Posterior cingulate gyrus (tissue), 11 donors: ENCODE measurements around the gene PRR30.

ENCODE experiments used
- DNase-seq, 10 donors: peaks; one replicate each; pipeline versions ENCODE4 v3.0.0 to v3.0.0-alpha.2; 2020 to 2021; ENCODE audit warnings: mixed read lengths in 3 of 10
- intact Hi-C: fragments of 100-400 bp; cut with DNase I; formaldehyde crosslinking; loops from one replicate; pipeline ENCODE4 v1.15.1; 2023

The PRR30 gene

GRCh38 chr2:27155069-27155520 is 15.9 kb upstream of the PRR30 start:
- DNase-seq = no peak
- intact Hi-C loops = no loop called here

- no peak for DNase-seq
- intact Hi-C loops = no loop called here
Measured at GRCh38 chr2:27154488-27154887, 15.3 kb upstream of the PRR30 start.

GRCh38 chr2:27152796-27153464 is 13.7 kb upstream of the PRR30 start:
- peak in 1 of 10 donors; percentile 26 for DNase-seq
- intact Hi-C loops = no loop called here

GRCh38 chr2:27152102-27152795 is 13.0 kb upstream of the PRR30 start:
- peak in 1 of 10 donors; percentile 24 for DNase-seq
- intact Hi-C loops = no loop called here

GRCh38 chr2:27150639-27151230 is 11.5 kb upstream of the PRR30 start:
- DNase-seq = no peak
- intact Hi-C loops = no loop called here

- no peak for DNase-seq
- intact Hi-C loops = no loop called here
Measured at GRCh38 chr2:27149570-27150405, 10.6 kb upstream of the PRR30 start.

DNA sequence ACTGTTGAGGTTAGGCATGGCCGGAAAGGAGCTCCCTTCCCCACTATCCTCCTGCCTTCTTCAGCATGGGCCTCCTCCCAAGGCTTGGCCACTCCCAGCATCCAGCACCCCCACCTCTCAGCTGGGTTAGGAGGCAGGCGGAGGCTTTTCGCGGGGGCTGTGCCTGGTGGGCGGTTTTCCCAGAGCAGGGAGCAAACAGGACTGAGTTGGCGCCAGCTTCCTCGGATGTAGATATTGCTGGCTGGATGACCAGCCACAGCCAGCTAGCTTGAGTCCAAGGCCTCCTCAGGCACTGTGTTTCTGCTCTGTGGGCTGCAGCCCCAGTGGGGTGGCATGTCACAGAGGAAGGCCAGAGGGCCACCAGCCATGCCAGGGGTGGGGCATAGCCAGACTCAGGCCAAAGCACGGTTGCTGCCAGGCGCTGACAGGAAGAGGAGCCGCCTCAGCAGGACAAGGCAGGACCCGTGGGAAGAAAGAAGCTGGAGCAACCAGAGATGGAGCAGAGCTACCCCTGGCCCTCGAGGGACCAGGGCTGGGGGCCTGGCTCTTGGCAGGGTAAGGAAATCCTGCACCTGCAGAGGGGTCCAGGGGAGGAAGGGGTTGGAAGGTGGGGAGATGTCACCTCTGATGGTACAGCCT is 9.7 kb upstream of the PRR30 start, which contains the start of gene TCF23:
TCF23 (plus strand) TSS at position 204 of the 639 bp plus-strand sequence; CDS start at position 334, 130 bp downstream.
- intact Hi-C loops = no loop called here

GRCh38 chr2:27147935-27148334 is 8.7 kb upstream of the PRR30 start:
- no peak for DNase-seq
- intact Hi-C loops = no loop called here

More for the DNA sequence above, 9.7 kb upstream of the PRR30 start, which contains the start of gene TCF23:
- DNase-seq = no peak

GRCh38 chr2:27145682-27146081 is 6.5 kb upstream of the PRR30 start:
- intact Hi-C loops = no loop called here

DNA sequence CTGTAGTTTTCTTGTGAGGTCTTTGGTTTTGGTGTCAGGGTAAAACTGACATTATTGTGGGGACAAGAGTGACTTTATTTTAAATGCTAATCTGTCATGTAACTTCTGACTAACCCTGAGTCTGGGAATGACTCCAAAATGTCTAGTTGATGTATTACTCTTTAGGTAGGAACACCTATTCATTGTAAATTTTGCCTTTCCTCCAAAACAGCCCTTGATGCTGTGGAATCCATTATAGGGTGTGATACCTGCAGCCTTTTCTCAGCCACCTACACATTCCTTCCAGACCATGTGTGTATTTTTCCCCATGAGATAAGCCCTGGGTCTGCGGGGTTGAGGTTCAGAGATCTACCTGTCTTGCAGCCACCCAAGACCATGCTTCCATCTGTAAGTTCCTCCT is 4.1 kb upstream of the PRR30 start:
- intact Hi-C loops = no loop called here
- no peak for DNase-seq

More at GRCh38 chr2:27145682-27146081, 6.5 kb upstream of the PRR30 start:
- DNase-seq = no peak

DNA sequence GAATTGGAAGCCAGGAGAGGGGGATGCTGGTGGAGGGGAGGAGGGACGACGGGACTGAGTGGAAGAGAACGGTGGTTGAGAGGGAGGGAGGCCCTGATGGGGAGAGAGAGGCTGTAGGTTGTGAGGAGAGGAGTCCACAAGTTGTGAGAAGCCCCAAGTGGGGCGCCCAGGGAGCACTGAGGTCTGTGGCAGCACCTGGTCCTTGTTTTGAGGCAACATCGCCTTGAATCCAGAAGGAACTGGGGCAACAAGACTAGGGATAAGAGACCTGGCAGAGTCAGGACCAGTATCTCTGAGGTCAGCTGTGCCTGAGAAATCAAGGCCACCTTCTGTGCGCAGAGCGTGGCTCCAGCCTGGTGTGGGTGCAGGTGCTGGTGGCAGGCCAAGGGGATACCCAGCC is 1.1 kb downstream of the PRR30 start:
- intact Hi-C loops = no loop called here
- DNase-seq = peak in 1 of 10 donors; percentile 21

- intact Hi-C loops = no loop called here
- DNase-seq = peak in 2 of 10 donors; percentile 23 to 76
Measured at GRCh38 chr2:27137322-27137935, 1.8 kb downstream of the PRR30 start.

DNA sequence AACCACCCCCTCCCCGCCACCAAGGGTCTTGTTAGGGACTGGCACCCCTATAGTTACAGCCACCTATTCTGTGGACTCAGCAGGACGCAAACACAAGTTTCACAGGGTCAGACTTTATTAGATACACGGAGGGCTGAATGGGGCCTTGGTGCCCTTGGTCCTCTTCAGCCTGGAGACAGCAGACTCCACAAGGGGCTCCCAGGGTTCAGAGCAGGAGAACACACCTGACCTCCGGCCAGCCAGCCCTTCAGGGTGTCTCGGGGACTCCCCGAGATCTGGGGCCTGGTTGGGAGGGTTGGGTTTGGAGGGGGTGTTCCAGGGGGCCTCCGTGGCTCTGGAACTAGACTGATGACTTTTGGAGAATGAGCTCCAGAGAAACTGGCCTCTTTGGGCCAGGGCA is 2.5 kb downstream of the PRR30 start:
- intact Hi-C loops = no loop called here
- DNase-seq = peak in 1 of 10 donors; percentile 35

- peak in 1 of 10 donors; percentile 84 for DNase-seq
- intact Hi-C loops = no loop called here
Measured at GRCh38 chr2:27135478-27135955, 3.7 kb downstream of the PRR30 start.

- DNase-seq = no peak
- intact Hi-C loops = loop anchor here (5.0 kb wide), 2 partner anchors 48 to 77 kb away; partner anchors contain the start of genes ATRAID, KHK and SLC5A6
Measured at GRCh38 chr2:27134781-27135477, 4.3 kb downstream of the PRR30 start.

GRCh38 chr2:27133905-27134780 is 5.1 kb downstream of the PRR30 start, which contains the start of gene PREB:
TSS of gene PREB (minus strand) at chr2:27134636. CDS start at chr2:27134421, 215 bp downstream.
- DNase-seq = peak; percentile 90 to 99 (median 96)
- intact Hi-C loops = loop anchor here (5.0 kb wide), 2 partner anchors 47 to 78 kb away; partner anchors contain the start of genes ATRAID, KHK and SLC5A6

DNA sequence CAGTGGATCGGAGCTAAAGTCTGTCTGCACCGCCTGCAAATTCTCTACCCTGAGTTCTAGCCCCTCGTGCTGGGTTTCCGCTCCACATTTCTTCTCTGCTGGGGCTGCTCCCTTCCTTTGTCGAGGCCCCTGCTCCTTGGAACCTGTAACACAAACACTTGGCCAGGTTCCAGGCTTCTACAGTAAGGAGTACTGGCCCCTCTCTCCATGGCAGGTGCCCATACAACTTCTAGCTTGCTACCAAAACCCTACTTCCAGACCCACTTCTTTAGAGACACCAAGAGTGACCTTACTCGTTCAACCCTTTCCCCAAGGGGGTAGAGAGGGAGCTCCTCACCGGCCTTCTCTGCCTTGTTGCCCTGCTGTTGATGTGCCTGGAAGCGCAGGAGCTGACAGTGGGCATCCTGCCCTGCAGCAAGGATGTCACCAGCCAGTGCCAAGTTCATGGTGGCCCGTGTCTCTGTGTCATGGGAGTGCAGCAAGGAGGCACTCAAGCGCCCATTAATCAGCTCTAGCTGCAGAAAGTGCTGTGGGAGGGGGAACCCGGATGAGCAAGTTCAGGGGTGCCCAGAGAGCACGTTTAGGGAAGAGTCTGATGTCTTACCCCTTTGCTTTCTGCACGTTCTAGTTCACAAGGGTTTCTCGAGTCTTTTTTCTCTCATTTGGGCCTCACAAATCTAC is 5.9 kb downstream of the PRR30 start:
- intact Hi-C loops = loop anchor here (5.0 kb wide), 2 partner anchors 46 to 79 kb away; partner anchors contain the start of genes ATRAID, KHK and SLC5A6
- DNase-seq = no peak
